HG03342 (cell line): Measurements from ENCODE around the gene ILF3.

ENCODE experiments used
- ATAC-seq: cut with Tn5 transposase; IDR thresholded peaks from one replicate; pipeline ENCODE4 v1.9.1; 2021; ENCODE audit warnings: mild to moderate bottlenecking, moderate library complexity; ENCODE audit not compliant: unreplicated experiment

ILF3 gene

DNA sequence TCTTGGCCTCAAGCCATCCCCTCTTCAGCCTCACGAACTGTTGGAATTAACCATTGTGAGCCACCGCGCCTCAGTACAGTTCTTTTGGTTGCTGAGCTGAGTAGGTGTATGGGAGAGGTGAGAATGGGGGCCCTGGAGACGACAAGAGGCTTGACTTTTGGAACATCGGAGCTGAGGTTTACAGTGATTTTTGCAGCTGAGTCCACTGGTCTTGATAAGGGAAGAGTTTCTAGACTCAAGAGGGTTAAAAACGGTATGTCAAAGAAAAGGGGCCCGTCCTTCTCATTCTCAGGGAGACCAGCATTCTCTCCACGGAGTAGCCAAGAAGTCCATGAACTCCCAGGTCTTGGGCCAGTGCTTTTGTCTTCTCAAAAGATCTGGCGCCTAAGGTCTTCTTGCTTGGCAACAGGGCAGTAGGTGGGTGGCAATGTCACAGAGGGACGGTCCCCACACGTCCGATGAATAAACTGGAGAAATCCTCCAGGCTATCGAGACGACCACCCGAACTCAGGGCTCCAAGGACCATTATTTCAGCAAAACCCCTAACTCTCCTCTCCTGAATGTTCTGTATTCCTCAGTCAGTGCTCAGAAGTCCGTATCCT lies 40.7 kb downstream of the ILF3 start:
- ATAC-seq = no peak

DNA sequence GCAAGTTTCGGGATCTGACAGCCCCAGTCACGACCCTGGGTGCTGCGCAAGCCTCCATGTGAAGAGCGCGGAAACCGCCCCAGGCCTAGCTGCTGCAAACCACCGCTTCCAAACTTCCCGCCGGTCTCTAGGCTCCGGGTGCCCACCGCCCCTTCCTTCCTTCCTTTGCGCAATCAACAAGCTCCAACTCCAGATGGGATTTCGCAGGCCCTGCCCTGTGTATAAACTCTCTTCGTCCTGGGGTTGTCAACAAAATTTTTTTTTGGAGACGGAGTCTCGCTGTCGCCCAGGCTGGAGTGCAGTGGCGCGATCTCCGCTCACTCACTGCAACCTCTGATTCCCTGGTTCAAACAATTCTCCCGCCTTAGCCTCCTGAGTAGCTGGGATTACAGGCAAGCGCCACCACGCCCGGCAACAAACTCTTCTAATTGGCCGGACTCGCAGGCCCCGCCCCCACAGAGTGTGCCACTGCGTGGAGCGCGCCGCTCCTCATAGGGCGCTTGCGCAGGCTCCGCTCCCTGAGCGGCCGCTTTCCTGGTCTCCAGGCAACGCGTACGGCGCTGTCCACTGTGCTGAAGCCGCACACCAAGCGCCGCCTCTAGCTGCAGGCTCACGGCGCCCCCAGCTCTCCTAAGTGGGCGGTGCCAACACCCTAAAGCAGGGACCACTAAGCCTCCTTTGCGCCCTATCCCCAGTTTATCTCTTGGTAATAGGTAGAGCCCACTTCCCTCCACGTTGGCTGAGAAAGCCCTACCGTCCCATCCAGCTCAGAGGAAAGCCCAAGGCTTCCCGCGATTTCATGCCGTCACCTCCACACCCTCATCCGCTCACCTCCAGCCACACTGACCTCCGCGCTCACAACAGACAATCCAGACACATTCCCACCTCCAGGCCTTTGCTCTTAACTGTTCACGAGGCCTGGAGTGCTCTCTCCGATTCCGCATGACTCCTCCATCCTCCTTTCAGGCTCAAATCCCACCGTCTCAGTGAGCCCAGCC lies 41.6 kb downstream of the ILF3 start:
- peak; percentile 66 for ATAC-seq

DNA sequence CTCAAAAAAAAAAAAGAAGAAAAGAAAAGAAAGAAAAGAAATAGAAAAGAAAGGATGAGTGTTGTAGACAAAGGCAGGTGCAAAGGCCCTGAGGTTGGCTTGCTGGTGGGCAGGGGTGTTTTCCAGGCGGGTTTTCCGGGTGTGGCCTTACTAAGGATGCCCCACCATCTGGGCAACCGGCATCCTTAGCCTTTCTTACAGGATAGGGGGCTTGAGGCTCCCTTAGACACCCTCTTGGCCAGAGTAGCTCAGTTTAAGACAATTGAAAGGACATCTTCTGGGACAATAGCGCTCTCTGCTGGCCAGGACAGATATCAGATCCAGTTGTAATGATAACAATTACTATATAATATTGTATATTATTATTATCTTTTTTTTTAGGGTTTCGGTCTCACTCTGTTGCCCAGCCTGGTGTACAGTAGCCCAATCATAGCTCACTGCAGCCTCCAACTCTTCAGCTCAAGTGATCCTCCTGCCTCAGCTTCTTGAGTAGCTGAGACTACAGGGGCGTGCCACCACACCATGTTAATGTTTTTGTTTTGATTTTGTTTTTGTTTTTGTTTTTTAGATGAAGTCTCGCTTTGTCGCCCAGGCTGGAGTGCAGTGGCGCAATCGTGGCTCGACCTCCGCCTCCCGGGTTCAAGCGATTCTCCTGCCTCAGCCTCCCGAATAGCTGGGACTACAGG lies 45.6 kb downstream of the ILF3 start:
- ATAC-seq = no peak

GRCh38 chr19:10701955-10702525 lies 47.9 kb downstream of the ILF3 start:
- no peak for ATAC-seq

DNA sequence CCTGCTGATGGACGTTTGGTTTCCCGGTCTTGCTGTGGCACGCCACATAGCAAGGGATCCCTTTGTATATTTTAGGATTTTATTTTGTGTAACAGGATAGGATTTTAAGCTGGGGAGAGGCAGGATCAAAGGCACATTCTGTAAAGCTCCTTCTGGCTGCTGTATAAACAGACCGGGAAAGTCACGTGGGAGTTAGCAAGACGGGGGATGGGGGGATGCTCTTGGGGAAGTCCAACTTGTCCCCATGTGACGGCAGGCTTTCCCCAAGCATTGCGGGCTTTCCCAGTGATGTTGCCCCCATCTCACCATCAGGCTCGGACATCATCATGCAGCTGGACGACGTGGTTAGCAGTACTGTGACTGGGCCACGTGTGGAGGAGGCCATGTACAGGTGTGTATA lies 52.8 kb downstream of the ILF3 start:
- no peak for ATAC-seq

DNA sequence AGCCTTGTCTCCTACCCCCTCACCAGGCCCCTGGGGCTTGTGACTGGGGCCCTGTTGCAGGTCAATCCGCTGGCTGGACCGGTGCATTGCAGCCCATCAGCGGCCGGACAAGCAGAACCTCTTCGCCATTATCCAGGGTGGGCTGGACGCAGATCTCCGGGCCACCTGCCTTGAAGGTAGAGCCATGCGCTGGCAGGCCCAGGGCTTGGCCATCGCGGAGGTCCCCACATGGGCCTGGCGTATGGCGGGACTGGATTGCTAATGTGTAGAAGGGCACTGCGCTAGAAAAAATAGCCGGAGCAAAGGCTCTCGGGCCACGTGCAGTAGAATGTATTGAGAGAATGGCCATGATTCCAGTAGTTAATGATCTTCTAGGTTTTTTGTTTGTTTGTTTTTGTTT lies 53.3 kb downstream of the ILF3 start:
- ATAC-seq = no peak

- no peak for ATAC-seq
Measured at GRCh38 chr19:10708291-10708690, 54.1 kb downstream of the ILF3 start.

DNA sequence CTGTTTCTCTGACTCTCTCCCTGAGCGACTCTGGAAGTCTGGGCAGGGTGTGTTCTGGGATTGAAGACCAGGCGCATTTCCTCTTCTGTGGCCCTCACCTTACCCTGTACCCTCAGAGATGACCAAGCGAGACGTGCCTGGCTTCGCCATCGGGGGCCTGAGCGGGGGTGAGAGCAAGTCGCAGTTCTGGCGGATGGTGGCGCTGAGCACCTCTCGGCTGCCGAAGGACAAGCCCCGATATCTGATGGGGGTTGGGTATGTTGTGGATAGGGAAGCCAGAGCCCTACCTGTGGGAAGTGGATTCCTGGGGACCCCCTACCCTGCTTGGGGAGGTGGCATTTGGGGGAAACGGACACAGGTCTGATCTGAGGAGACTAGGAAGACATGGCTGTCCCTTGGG lies 57.9 kb downstream of the ILF3 start:
- no peak for ATAC-seq

DNA sequence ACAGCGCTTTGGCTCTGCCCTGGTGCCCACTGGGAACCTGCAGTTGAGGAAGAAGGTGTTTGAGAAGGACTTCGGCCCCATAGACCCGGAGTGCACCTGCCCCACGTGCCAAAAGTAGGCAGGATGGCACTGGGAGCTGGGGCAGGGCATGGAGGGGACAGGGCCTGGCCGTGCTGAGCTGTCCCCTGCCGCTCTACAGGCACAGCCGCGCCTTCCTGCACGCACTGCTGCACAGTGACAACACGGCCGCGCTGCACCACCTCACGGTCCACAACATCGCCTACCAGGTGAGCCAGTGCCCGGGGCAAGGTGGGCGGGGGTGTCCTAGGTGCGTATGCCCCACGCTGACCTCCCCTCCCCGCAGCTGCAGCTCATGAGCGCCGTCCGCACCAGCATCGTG lies 58.6 kb downstream of the ILF3 start:
- ATAC-seq = no peak

- no peak for ATAC-seq
Measured at GRCh38 chr19:10713317-10713716, 59.2 kb downstream of the ILF3 start.

DNA sequence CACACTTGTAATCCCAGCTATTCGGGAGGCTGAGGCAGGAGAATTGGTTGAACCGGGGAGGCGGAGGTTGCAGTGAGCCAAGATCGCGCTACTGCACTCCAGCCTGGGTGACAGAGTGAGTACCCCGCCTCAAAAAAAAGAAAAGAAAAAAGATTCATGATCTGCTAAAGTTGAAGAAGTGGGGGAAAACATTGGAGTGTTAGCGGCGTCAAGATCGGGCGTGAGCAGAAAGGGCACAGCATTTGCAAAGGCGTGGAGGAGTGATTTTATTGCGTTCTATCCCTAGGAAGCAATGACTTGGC lies 62.9 kb downstream of the ILF3 start:
- no peak for ATAC-seq

DNA sequence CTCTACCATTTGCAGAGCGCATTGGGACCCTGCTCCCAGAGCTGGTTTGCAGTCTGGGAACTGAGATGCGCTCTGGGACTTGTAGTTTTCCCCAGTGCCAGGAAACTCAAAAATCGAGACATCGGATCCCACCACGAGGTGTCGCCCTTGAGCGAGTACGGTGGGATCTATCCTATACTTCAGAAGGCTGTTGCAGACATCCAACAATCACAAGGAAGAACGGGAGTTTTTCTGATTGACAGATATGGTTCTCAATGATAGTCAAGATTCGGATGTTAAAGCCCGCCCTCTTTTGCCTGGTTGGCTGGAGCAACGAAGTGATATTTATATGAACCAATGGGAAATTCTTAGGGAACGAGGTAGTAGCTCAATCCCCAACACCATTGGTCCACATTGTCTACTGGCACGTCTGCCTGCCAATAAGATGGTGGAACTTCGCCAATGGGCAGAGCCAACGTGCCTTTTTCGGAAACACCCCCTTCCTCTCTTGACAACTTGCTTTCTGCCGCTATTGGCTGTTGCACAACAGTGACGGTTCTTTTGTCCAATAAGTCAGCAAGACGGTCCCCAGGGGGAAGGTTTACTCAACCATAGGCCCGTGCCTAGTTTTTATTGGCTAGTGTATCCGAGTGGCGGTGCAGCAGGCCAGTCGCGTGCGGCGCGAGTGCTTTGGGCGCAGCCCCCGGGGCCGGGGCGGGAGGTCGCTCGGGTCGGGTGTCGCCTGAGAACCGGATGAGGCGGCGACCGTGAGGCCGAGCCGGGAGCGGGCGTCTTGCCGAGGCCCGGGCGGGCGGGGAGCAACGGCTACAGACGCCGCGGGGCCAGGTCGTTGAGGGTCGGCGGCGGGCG lies 63.4 kb downstream of the ILF3 start, which contains the start of gene DNM2:
DNM2 (plus strand) TSS at position 724 of the 849 bp plus-strand sequence. CDS start 164 bp downstream, outside the sequence.
- ATAC-seq = peak; percentile 79

- ATAC-seq = no peak
Measured at GRCh38 chr19:10718205-10719196, 64.4 kb downstream of the ILF3 start.

- ATAC-seq = no peak
Measured at GRCh38 chr19:10719466-10719961, 65.4 kb downstream of the ILF3 start.

DNA sequence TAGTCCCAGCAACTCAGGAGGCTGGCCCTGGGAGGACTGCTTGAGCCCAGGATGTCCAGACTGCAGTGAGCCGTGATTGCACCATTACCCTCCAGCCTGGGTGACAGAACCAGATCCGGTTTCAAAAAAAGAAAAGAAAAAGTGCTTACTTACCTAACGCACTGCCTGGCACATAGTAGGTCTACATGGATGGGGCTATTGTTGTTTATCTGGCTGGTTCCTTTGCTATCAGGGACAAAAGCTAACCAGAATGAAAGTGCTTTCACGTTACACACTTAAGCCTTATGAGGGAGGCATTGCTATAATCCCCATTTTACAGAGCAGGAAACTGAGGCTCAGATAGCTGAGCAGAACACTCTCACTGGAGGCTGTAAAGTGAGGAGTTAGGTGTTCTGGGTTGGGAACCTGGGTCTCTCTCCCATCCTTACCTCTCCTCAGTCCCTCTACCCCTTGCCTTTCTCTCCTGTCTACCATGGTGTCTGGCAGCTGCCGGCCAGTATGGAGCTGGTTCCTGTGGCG lies 66.5 kb downstream of the ILF3 start:
- no peak for ATAC-seq

DNA sequence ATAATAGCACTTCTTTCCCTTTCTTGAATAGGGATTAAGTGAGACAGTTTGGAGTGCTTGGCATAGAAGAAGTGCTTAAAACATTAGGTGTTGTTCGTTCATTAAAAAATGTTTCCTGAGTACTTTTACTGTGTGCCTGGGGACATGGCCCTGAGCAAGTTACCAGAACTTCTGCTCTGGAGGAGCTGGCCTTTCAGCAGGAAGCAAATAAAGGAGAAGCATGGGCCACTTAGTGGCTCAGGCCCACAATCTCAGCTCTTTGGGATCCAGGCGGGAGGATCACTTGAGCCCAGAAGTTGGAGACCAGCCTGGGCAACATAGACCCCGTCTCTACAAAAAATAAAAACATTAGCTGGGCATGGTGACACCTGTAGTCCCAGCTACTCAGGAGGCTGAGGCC lies 69.4 kb downstream of the ILF3 start:
- no peak for ATAC-seq

- no peak for ATAC-seq
Measured at GRCh38 chr19:10724573-10725071, 70.5 kb downstream of the ILF3 start.

DNA sequence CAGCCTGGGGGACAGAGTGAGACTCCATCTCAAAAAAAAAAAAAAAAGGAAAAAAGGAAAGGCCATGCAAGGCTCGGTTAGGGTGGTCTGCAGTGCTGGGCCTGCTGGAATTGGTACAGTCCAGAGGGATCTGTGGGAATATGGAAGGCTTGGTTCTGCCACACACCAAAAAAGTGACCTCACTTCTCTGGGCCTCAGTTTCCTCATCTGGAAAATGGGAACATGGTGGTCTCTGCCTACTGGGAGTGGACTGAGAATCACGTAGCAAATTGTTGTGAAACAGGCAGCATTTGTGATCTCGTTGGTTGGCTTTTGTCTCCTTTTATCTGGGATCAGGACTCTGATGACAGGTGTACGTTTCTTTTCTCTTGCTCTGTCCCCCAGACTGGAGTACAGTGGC lies 71.3 kb downstream of the ILF3 start:
- no peak for ATAC-seq

DNA sequence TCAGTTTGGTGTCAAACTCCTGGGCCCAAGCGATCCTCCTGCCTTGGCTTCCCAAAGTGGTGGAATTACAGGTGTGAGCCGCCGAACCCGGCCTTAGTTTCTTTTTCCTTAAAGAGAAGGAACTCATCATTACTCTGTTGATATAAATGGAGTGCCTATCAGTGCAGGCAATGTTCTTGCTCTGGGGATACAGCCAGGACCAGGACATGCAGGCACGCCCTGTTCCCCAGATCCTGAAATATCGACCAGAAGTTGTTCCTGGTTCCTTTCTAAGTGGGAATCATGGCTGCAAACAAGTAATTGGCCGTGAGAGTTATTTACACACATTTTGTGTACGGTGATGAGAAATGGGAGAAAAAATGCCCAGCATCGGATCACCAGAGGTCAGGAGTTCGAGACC lies 72.1 kb downstream of the ILF3 start:
- ATAC-seq = no peak
